Heart left ventricle (tissue), 16 donors: ENCODE data around the gene PFDN4. TPM values are rescaled to one million over a fixed set of nuclear protein-coding genes. Genes with fewer than 3 reads are reported as not detected.

Source experiments
- ATAC-seq, 4 donors: fragments of 200-7000 bp; cut with Tn5 transposase; one replicate each; pipeline ENCODE4 v1.9.1; 2020 to 2022; ENCODE audit warnings: moderate library complexity in 4 of 4, mild to moderate bottlenecking in 3 of 4, moderate number of reproducible peaks in 1 of 4
- DNase-seq, 5 donors: peaks; one replicate each; pipeline ENCODE4 v3.0.0-alpha.2; 2020
- H3K27ac ChIP-seq, 12 donors: fragments of 200-600 bp; sonication (generic) in 4 of 12; one replicate each; pipeline versions ENCODE4 v1.5.0 to v1.8.0; 2016 to 2022; ENCODE audit warnings: mild to moderate bottlenecking in 2 of 12
- H3K27me3 ChIP-seq, 9 donors: fragments of 200-600 bp; sonication (generic) in 2 of 9; one replicate each; pipeline versions ENCODE4 v1.5.1 to v1.8.0; 2016 to 2022; ENCODE audit warnings: mild to moderate bottlenecking in 3 of 9
- H3K36me3 ChIP-seq, 9 donors: fragments of 200-600 bp; sonication (generic) in 2 of 9; one replicate each; pipeline versions ENCODE4 v1.5.0 to v1.8.0; 2018 to 2022; ENCODE audit warnings: mild to moderate bottlenecking in 2 of 9
- H3K4me1 ChIP-seq, 12 donors: fragments of 200-600 bp; sonication (generic) in 4 of 12; one replicate each; pipeline versions ENCODE4 v1.5.0 to v1.8.0; 2016 to 2022; ENCODE audit warnings: mild to moderate bottlenecking in 3 of 12
- H3K4me3 ChIP-seq, 12 donors: fragments of 200-600 bp; sonication (generic) in 4 of 12; one replicate each; pipeline versions ENCODE4 v1.5.0 to v1.8.0; 2017 to 2022; ENCODE audit warnings: mild to moderate bottlenecking in 9 of 12, moderate library complexity in 4 of 12
- H3K9me3 ChIP-seq, 12 donors: fragments of 200-600 bp; sonication (generic) in 4 of 12; one replicate each; pipeline versions ENCODE4 v1.5.0 to v1.8.0; 2016 to 2022; ENCODE audit warnings: mild to moderate bottlenecking in 1 of 12
- POLR2A ChIP-seq, 2 donors: fragments of 450-650 bp; IDR thresholded peaks; one replicate each; pipeline ENCODE4 v1.6.1; 2017; ENCODE audit warnings: antibody characterized with exemption in 2 of 2, mild to moderate bottlenecking in 2 of 2, moderate library complexity in 2 of 2
- WGBS, 4 donors: extraction: QIAGEN DNeasy Blood & Tissue Kit in 2 of 4; methylation state at CpG; one replicate each; pipeline versions ENCODE4 v1.1.5 to v1.1.7; 2013 to 2018; 5-methylcytosine and 5-hydroxymethylcytosine counted together
- intact Hi-C, 10 donors: fragments of 100-400 bp; cut with DNase I; formaldehyde crosslinking; loops; one replicate each; pipeline versions ENCODE4 v1.11.1 to v1.14.2; 2022
- long read RNA-seq, 3 donors: library from polyadenylated mRNA; unstranded; transcript quantifications; one replicate each; pipeline ENCODE4 v2.0.0, GENCODE V29; 2020 to 2021
- polyA plus RNA-seq, 2 donors: library from polyadenylated mRNA; stranded (reverse); fragments of 200-250 nt; gene quantifications; one replicate each; pipeline ENCODE4 v1.2.3, GENCODE V29; 2013
- total RNA-seq, 9 donors: library from RNA; depleted of rRNA in 2 of 9; stranded (reverse); fragments of >200 nt in 2 of 9; fragmentation: NEBNext Ultra II Directional in 3 of 9; extraction: Animal tissue kit (Norgen Biotek cat#: 25700) in 3 of 9; gene quantifications; one replicate each; pipeline versions ENCODE4 v1.1.0 to v1.2.4, GENCODE V29; 2016 to 2023
- TF ChIP-seq, protein P1 (sequence below), 12 donors: fragments of 200-600 bp; sonication (generic) in 4 of 12; IDR thresholded peaks; one replicate each; pipeline versions ENCODE4 v1.5.0 to v1.8.0; 2018 to 2022; ENCODE audit warnings: antibody characterized with exemption in 12 of 12, mild to moderate bottlenecking in 5 of 12
- donor health status: ischemic (EF 13 %, LVEDD 7.1; RV severe dilation, severe dysfunction).
- donor health status: healthy with polysubstance abuse.
- donor health status: DM: no; HTN: yes; CAD: no.
- donor health status: DM: no; HTN: no; CAD: no.
- donor health status: ischemic (EF 25% LVEDD 6.9; RV normal size, moderate dysfunction).
- donor health status: ischemic (EF 25% LVEDD 5.7; RV mildly dilated, moderate dysfunction).
- donor health status: healthy.
- donor health status: DM: yes; HTN: yes; CAD: no.
- donor health status: ischemic (EF 35%, LVEDD 5.7; RV mildly dilated, moderate dysfunction).
- donor health status: nonischemic (EF 11% LVEDD 7.7; RV severe dilation, severe dysfunction).
- donor health status: DM: yes; HTN: yes; CAD: no.
- donor health status: PGD.
- donor health status: ischemic (EF 29% LVEDD 5.4; RV normal size, mild dysfunction).
- donor health status: nonischemic (EF 23%, LVEDD 6.1; RV moderate dilation, normal function).

Gene PFDN4, protein sequence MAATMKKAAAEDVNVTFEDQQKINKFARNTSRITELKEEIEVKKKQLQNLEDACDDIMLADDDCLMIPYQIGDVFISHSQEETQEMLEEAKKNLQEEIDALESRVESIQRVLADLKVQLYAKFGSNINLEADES
- total RNA-seq (10 to 100 TPM; 21.0 to 92.0 (median 28.4) TPM), polyA plus RNA-seq (10 to 100 TPM; 48.5 to 78.7 TPM)
- long read RNA-seq, donor 1, transcript PFDN4-201 (4 exons, 1,462 nt): major isoform, 9 of 15 reads
- long read RNA-seq, donor 1, partial matches to known transcripts: 0 of 15 reads
- long read RNA-seq, donor 1, other reads (novel, unspliced or antisense): 6 of 15 reads
- long read RNA-seq, donor 2, transcript PFDN4-201 (4 exons, 1,462 nt): major isoform, 12 of 16 reads
- long read RNA-seq, donor 2, partial matches to known transcripts: 3 of 16 reads
- long read RNA-seq, donor 2, other reads (novel, unspliced or antisense): 0 of 16 reads
- long read RNA-seq, donor 3, transcript PFDN4-201 (4 exons, 1,462 nt): major isoform, 9 of 14 reads
- long read RNA-seq, donor 3, partial matches to known transcripts: 1 of 14 reads
- long read RNA-seq, donor 3, other reads (novel, unspliced or antisense): 4 of 14 reads

DNA sequence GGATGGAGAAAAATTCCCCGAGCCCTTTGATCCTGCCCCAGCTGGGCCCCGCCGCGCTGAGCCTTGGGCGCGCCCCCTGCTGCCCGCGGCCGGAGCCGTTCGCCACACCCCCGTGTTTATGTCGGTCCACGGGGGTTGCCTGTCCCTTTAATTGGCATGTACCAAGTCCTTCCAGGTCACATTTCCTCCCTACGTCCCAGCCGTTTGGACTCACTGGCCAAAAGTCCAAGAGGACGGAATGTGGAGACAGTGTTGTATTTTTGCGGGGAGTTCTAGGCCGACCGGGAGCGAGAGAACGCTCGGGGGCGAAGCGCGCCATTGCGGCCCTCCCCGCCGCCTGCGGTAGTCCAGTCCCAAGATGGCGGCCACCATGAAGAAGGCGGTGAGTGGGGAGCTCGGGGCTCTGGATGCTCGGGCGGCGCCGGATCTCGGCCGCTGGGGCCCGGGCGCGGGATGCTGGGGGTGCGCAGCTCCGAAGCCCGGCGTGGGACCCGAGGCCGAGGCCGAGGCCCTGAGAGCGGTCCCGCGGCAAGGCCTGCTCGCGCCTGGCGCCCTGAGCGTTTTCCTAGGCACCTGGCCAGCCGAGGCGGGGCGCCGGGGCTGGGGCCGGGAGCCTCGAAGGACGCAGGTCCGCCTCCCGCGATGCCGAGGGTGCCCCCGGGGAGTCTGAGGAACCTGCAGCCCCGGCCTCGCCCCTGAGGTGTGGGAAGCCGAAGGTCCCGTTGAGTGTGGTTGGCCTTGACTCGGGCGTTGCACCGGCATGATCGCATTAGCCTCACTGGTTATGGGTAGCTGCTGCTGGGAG, at the start of gene PFDN4:
Gene PFDN4, plus strand, starts transcription at position 345 of the 805 bp plus-strand sequence. Its CDS starts 14 bp downstream, at position 359.
- peaks cover 0 to 30% (median 18%) of the 10 kb centered on the region in 12 donors for H3K4me1 ChIP-seq
- TF ChIP-seq, protein P1, sequence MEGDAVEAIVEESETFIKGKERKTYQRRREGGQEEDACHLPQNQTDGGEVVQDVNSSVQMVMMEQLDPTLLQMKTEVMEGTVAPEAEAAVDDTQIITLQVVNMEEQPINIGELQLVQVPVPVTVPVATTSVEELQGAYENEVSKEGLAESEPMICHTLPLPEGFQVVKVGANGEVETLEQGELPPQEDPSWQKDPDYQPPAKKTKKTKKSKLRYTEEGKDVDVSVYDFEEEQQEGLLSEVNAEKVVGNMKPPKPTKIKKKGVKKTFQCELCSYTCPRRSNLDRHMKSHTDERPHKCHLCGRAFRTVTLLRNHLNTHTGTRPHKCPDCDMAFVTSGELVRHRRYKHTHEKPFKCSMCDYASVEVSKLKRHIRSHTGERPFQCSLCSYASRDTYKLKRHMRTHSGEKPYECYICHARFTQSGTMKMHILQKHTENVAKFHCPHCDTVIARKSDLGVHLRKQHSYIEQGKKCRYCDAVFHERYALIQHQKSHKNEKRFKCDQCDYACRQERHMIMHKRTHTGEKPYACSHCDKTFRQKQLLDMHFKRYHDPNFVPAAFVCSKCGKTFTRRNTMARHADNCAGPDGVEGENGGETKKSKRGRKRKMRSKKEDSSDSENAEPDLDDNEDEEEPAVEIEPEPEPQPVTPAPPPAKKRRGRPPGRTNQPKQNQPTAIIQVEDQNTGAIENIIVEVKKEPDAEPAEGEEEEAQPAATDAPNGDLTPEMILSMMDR (IDR thresholded peaks at IDR 0.05): peak; percentile 74 to 97 (median 88)
- TF ChIP-seq POLR2A (IDR thresholded peaks at IDR 0.05): peak in 1 of 2 donors; percentile 31
- peak within 1 kb of the TSS; percentile 68 to 99 (median 93) for H3K4me3 ChIP-seq
- H3K27ac ChIP-seq: peak within 1 kb of the TSS; percentile 94 to 100 (median 98)
- H3K36me3 ChIP-seq: peaks cover 0 to 4% (median 0%) of the 10 kb centered on the region in 9 donors
- DNase-seq: peak; percentile 82 to 88 (median 85)
- intact Hi-C loops: loop anchor here in 2 of 10 donors (10.0 kb wide), 1 partner anchor 633 kb away; no protein-coding TSS in a partner anchor
- peak; percentile 92 to 99 (median 98) for ATAC-seq
- no peaks in the 10 kb centered on the region for H3K27me3 ChIP-seq
- WGBS, 4 donors: 0 to 1% (median 0%) methylated on average over 30 to 76 of the region's 76 CpGs
- H3K9me3 ChIP-seq: no peaks in the 10 kb centered on the region

DNA sequence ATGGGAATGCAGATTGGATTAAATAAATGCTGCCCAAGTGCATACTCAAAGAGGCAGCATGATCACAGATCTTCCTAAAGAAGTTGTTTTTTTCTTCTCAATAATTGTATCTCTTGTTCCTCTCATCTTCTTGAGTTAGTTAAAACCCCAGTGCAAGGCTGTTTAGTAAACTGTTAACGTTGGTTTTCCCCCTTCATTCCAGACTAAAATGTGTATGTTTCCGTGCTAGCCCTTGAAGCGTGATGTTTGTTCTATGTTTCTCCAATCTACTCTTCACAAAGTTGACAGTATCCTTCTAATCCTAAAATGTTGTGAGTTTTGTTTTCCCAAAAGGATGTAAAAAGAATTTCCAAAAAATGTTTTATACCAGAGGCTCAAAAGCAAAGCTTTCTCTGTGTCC, 49.7 kb upstream of the PFDN4 start:
- Histone ChIP-seq H3K4me1 (no peaks in the 10 kb centered on the region), H3K27ac (no peak overlapping the region), H3K9me3 (no peaks in the 10 kb centered on the region), H3K4me3 (no peak overlapping the region), H3K36me3 (no peaks in the 10 kb centered on the region), H3K27me3 (peaks cover 0 to 26% (median 3%) of the 10 kb centered on the region in 9 donors)
- 85 to 89% (median 87%) methylated on average over 3 of the region's 3 CpGs for WGBS, 4 donors
- TF ChIP-seq, protein P1 (IDR thresholded peaks at IDR 0.05): no peak
- no peak for TF ChIP-seq POLR2A (IDR thresholded peaks at IDR 0.05)
- intact Hi-C loops: no loop called here
- ATAC-seq (no peak), DNase-seq (no peak)

DNA sequence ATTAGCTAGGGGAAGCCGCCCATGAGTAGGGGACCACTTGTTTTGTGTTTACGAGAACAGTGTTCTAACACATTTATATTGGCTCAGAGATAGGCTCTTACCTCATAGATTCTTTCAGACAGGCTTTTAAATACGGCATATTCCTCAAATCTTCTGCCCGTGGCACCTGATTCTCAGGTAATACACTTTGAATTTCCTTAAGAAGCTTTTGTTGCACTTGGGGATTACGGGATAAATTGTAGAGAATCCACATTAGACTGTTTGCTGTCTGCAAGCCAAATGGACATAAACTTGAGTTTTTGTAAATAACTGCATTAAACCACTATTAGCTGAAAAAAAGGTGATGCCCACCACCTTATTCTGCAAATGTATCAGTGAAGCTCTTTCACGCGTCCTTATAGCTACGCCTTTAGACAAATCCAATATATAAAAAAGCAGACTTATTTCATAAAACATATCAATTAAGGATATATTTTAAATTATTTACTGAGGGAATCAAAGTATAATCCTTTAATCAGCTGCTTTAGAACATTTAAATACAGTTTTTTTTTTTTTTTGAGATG, 49.0 kb upstream of the PFDN4 start:
- no peak for TF ChIP-seq POLR2A (IDR thresholded peaks at IDR 0.05)
- TF ChIP-seq, protein P1 (IDR thresholded peaks at IDR 0.05): no peak
- Histone ChIP-seq H3K36me3 (no peaks in the 10 kb centered on the region), H3K9me3 (no peaks in the 10 kb centered on the region), H3K27ac (no peak overlapping the region), H3K27me3 (peaks cover 0 to 28% (median 3%) of the 10 kb centered on the region in 9 donors), H3K4me1 (no peaks in the 10 kb centered on the region), H3K4me3 (no peak overlapping the region)
- 80 to 92% (median 87%) methylated on average over 8 of the region's 8 CpGs for WGBS, 4 donors
- intact Hi-C loops: no loop called here
- ATAC-seq (no peak), DNase-seq (no peak)
